HCT116 (cell line): ENCODE data around the gene HDGF. TPM values are rescaled to one million over a fixed set of nuclear protein-coding genes. Genes with fewer than 3 reads are reported as not detected.
A peak's percentile ranks its signal among the peaks of the same experiment; 100 is the strongest.

ENCODE experiments used
- ATAC-seq: fragments of 200-7000 bp; cut with Tn5 transposase; 2 replicates; pipeline ENCODE4 v1.9.1; 2020; ENCODE audit warnings: mild to moderate bottlenecking, moderate library complexity
- BruUV-seq: library from RNA; stranded (reverse); fragments of 400-500 nt; replicated peaks from 2 replicates; lab custom pipeline; 2021; lab: Mats Ljungman, UMichigan
- CTCF ChIA-PET: fragments of 300-600 bp; sonication (Branson Sonifier 250); formaldehyde crosslinking; loops from one replicate; lab custom pipeline; 2021; ENCODE audit warnings: antibody characterized with exemption; lab: Charles Lee
- POLR2A ChIA-PET: fragments of 300-600, 350-600 bp; sonication (Branson Sonifier 250); formaldehyde crosslinking; loops from one replicate; lab custom pipeline; 2021; ENCODE audit warnings: antibody characterized with exemption; lab: Charles Lee
- RAD21 ChIA-PET, 2 experiments: fragments of 300-600 bp; sonication (Branson Sonifier 250); formaldehyde crosslinking; loops; one replicate each; lab custom pipeline; 2023; ENCODE audit warnings: low total read pairs in 2 of 2; ENCODE audit not compliant: uncharacterized antibody in 2 of 2, unreplicated experiment in 2 of 2, low non-redundant PET in 1 of 2; lab: Charles Lee
- DNase-seq: peaks from one replicate; pipeline ENCODE4 v3.0.0-alpha.2; 2010; ENCODE audit warnings: low read depth, low spot score
- H2AFZ ChIP-seq: fragments of 200-600 bp; shearing (Covaris generic), sonication (generic); 2 replicates; pipeline ENCODE4 v1.6.1; 2017; ENCODE audit warnings: low read depth, mixed run types, mixed read lengths, antibody characterized with exemption, low read length; ENCODE audit not compliant: poor library complexity, severe bottlenecking
- H3K27ac ChIP-seq: 2 replicates; pipeline ENCODE4 v1.5.1; 2012; ENCODE audit warnings: low read depth, low read length
- H3K27me3 ChIP-seq: fragments of 200-600 bp; sonication (generic); 2 replicates; pipeline ENCODE4 v1.6.1; 2016; ENCODE audit warnings: mixed run types, low read length, mixed read lengths; ENCODE audit not compliant: insufficient read depth
- H3K36me3 ChIP-seq, 2 experiments: fragments of 200-500 bp in 1 of 2; fragments of 200-600 bp in 1 of 2; sonication (Bioruptor generic) in 1 of 2; sonication (generic) in 1 of 2; 2 replicates each; pipeline versions ENCODE4 v1.5.1 to v1.6.1; 2014 to 2016; ENCODE audit warnings: low read length in 2 of 2, inconsistent platforms in 1 of 2, mixed read lengths in 1 of 2, mixed run types in 1 of 2; ENCODE audit not compliant: insufficient read depth in 2 of 2, control insufficient read depth in 1 of 2
- H3K4me1 ChIP-seq, 2 experiments: fragments of 200-600 bp in 1 of 2; sonication (generic) in 1 of 2; 2 replicates each; pipeline versions ENCODE4 v1.5.1 to v1.6.1; 2012 to 2017; ENCODE audit warnings: low read length in 2 of 2, inconsistent platforms in 1 of 2, mild to moderate bottlenecking in 1 of 2, mixed read lengths in 1 of 2, mixed run types in 1 of 2, moderate library complexity in 1 of 2; ENCODE audit not compliant: insufficient read depth in 2 of 2, control insufficient read depth in 1 of 2
- H3K4me2 ChIP-seq: fragments of 200-600 bp; sonication (generic); 2 replicates; pipeline ENCODE4 v1.6.1; 2017; ENCODE audit warnings: mixed run types, low read length, mixed read lengths
- H3K4me3 ChIP-seq, 2 experiments: fragments of 200-600 bp in 1 of 2; sonication (generic) in 1 of 2; replicated peaks in 1 of 2; 2 replicates each; pipeline ENCODE4 v1.5.1; 2011 to 2016; ENCODE audit warnings: low read length in 2 of 2, control low read depth in 1 of 2, low read depth in 1 of 2, mild to moderate bottlenecking in 1 of 2, mixed read lengths in 1 of 2, mixed run types in 1 of 2
- H3K79me2 ChIP-seq: fragments of 200-600 bp; sonication (generic); 2 replicates; pipeline ENCODE4 v1.6.1; 2017; ENCODE audit warnings: mild to moderate bottlenecking, mixed run types, low read length, moderate library complexity, mixed read lengths; ENCODE audit not compliant: insufficient read depth
- H3K9ac ChIP-seq: fragments of 200-600 bp; sonication (generic); 2 replicates; pipeline ENCODE4 v1.6.1; 2016; ENCODE audit warnings: low read length, mixed read lengths
- H3K9me2 ChIP-seq: fragments of 200-600 bp; sonication (generic), shearing (Covaris generic); 2 replicates; pipeline ENCODE4 v1.6.1; 2017; ENCODE audit warnings: mixed run types, mild to moderate bottlenecking, moderate library complexity; ENCODE audit not compliant: insufficient read depth
- H3K9me3 ChIP-seq, 2 experiments: fragments of 200-500 bp in 1 of 2; fragments of 200-600 bp in 1 of 2; sonication (Bioruptor generic) in 1 of 2; sonication (generic) in 1 of 2; 2 replicates each; pipeline ENCODE4 v1.6.1; 2014 to 2017; ENCODE audit warnings: low read length in 2 of 2, mixed read lengths in 2 of 2, inconsistent platforms in 1 of 2, low read depth in 1 of 2, mild to moderate bottlenecking in 1 of 2, mixed run types in 1 of 2, moderate library complexity in 1 of 2; ENCODE audit not compliant: control insufficient read depth in 1 of 2, insufficient read depth in 1 of 2
- H4K20me1 ChIP-seq: fragments of 200-600 bp; sonication (generic), shearing (Covaris generic); 2 replicates; pipeline ENCODE4 v1.6.1; 2017; ENCODE audit warnings: mixed run types, mild to moderate bottlenecking, moderate library complexity; ENCODE audit not compliant: insufficient read depth
- CTCF ChIP-seq, 3 experiments: fragments of 200-600 bp in 1 of 3; sonication (generic) in 1 of 3; IDR thresholded peaks in 2 of 3; conservative IDR thresholded peaks in 1 of 3; 2 replicates each; pipeline ENCODE4 v1.5.1; 2012 to 2017; ENCODE audit warnings: low read depth in 2 of 3, low read length in 2 of 3, antibody characterized with exemption in 1 of 3, borderline replicate concordance in 1 of 3, control low read depth in 1 of 3, mild to moderate bottlenecking in 1 of 3, mixed read lengths in 1 of 3, mixed run types in 1 of 3, moderate library complexity in 1 of 3; ENCODE audit not compliant: insufficient read depth in 1 of 3
- EZH2phosphoT487 ChIP-seq: fragments of 200-600 bp; IDR thresholded peaks from 2 replicates; pipeline ENCODE4 v1.6.1; 2018; ENCODE audit warnings: antibody characterized with exemption, borderline replicate concordance
- POLR2A ChIP-seq: IDR thresholded peaks from 2 replicates; pipeline ENCODE4 v1.7.0; 2011; ENCODE audit warnings: borderline replicate concordance; ENCODE audit not compliant: insufficient read depth, insufficient read length; ENCODE audit errors: extremely low read depth
- POLR2AphosphoS5 ChIP-seq: IDR thresholded peaks from 2 replicates; pipeline ENCODE4 v1.6.1; 2011; ENCODE audit warnings: mild to moderate bottlenecking, low read depth, low read length, moderate library complexity
- REST ChIP-seq: IDR thresholded peaks from 2 replicates; pipeline ENCODE4 v1.6.1; 2012; ENCODE audit warnings: low read depth
- SRF ChIP-seq: IDR thresholded peaks from 2 replicates; pipeline ENCODE4 v1.6.1; 2012; ENCODE audit warnings: low read depth
- TCF7L2 ChIP-seq: IDR thresholded peaks from 2 replicates; pipeline ENCODE4 v1.7.0; 2011; ENCODE audit warnings: borderline replicate concordance, inconsistent platforms; ENCODE audit not compliant: insufficient read depth, insufficient read length; ENCODE audit errors: extremely low read depth
- YY1 ChIP-seq: IDR thresholded peaks from 2 replicates; pipeline ENCODE4 v1.6.1; 2011; ENCODE audit warnings: low read length, low read depth, moderate library complexity, mild to moderate bottlenecking; ENCODE audit not compliant: insufficient replicate concordance; ENCODE audit errors: extremely low read depth
- ZNF274 ChIP-seq: fragments of 200-500 bp; sonication (Bioruptor generic); IDR thresholded peaks from 2 replicates; pipeline ENCODE4 v1.6.1; 2014; ENCODE audit warnings: mild to moderate bottlenecking, low read depth, low read length, inconsistent platforms
- intact Hi-C: fragments of 100-400 bp; cut with micrococcal nuclease; formaldehyde crosslinking; loops from 2 replicates; pipeline ENCODE4 v1.10.0; 2022
- total RNA-seq: library from RNA; stranded (reverse); gene quantifications from one replicate; pipeline ENCODE4 v1.2.1, GENCODE V29; 2021; ENCODE audit not compliant: unreplicated experiment

The HDGF gene
- total RNA-seq, 1 experiment from 2014 or later, result 304 TPM

- TF ChIP-seq POLR2AphosphoS5 (peak; percentile 56; the same call in 1 of the 2 replicates), YY1 (no peak), TCF7L2 (no peak), CTCF (IDR thresholded peaks at IDR 0.05 in 2 of 3, conservative IDR thresholded peaks at IDR 0.05 in 1 of 3; ENCODE audit: borderline replicate concordance in 1 of 3, insufficient read depth in 1 of 3, low read depth in 2 of 3, low read length in 2 of 3) (no peak), SRF (no peak), ZNF274 (no peak), EZH2phosphoT487 (no peak), REST (no peak), POLR2A (peak; percentile 94)
Measured at GRCh38 chr1:156705321-156705917, 46.1 kb downstream of the HDGF start, which contains the start of gene CRABP2. Gene CRABP2, minus strand, starts transcription at chr1:156705583. Its CDS starts 137 bp downstream, at chr1:156705446.

More at GRCh38 chr1:156705321-156705917, 46.1 kb downstream of the HDGF start, which contains the start of gene CRABP2:
- no peaks in the 10 kb centered on the region for H3K27me3 ChIP-seq
- peak within 1 kb of the TSS; percentile 89 for H3K27ac ChIP-seq
- H3K79me2 ChIP-seq, result peaks cover 27% of the 10 kb centered on the region
- peak within 1 kb of the TSS; percentile 80 for H3K9ac ChIP-seq
- H3K9me3 ChIP-seq, result no peaks in the 10 kb centered on the region
- H2AFZ ChIP-seq, result no peak within 1 kb of the TSS
- peaks cover 65 to 80% of the 10 kb centered on the region in 2 experiments for H3K4me1 ChIP-seq
- H3K4me2 ChIP-seq, result peak within 1 kb of the TSS; percentile 85
- H3K9me2 ChIP-seq, result no peaks in the 10 kb centered on the region
- ChIA-PET RAD21 (interaction anchor here (1.6 to 3.5 kb wide), 6 partner anchors 13 to 21 kb away, joined by 4 to 45 read pairs (median 13); no protein-coding TSS in a partner anchor), POLR2A (interaction anchor here (0.6 to 6.4 kb wide), 14 partner anchors 9 to 372 kb away, joined by 3 to 87 read pairs (median 5); partner anchors contain the start of genes ISG20L2, MEF2D, METTL25B and MRPL24), CTCF (interaction anchor here (0.8 to 14.7 kb wide), 16 partner anchors 8 to 222 kb away, joined by 3 to 310 read pairs (median 6); partner anchors contain the start of genes ISG20L2, METTL25B, NES and NTRK1)
- DNase-seq (no peak), ATAC-seq (peak; percentile 41)
- H4K20me1 ChIP-seq, result no peaks in the 10 kb centered on the region
- intact Hi-C loops, result loop anchor here (1.0 kb wide), 1 partner anchor 45 kb away; no protein-coding TSS in a partner anchor
- peaks cover 7 to 8% of the 10 kb centered on the region in 2 experiments; a peak in 3 of 4 replicates for H3K36me3 ChIP-seq
- H3K4me3 ChIP-seq, result peak within 1 kb of the TSS; percentile 62 to 63
- TSS peak; percentile 67 for BruUV-seq
